SU-DHL-6 (cell line): ENCODE measurements around the gene TRIM39.

ENCODE experiments used
- CTCF ChIP-seq: fragments of 200-600 bp; sonication (generic); IDR thresholded peaks from one replicate; pipeline ENCODE4 v1.5.1; 2017; ENCODE audit warnings: antibody characterized with exemption, mild to moderate bottlenecking, low read length, moderate library complexity; ENCODE audit not compliant: insufficient read depth, poor library complexity, severe bottlenecking
- EZH2phosphoT487 ChIP-seq: fragments of 200-600 bp; sonication (generic), shearing (Covaris generic); conservative IDR thresholded peaks from 2 replicates; pipeline ENCODE4 v1.6.1; 2018; ENCODE audit warnings: mild to moderate bottlenecking, antibody characterized with exemption, low read length, moderate library complexity, mixed read lengths

GRCh38 chr6:30325150-30325872 lies 1.4 kb upstream of the TRIM39 start:
- no peak for TF ChIP-seq CTCF
- TF ChIP-seq EZH2phosphoT487: no peak
